HEK293 (cell line): ENCODE results near the gene CABP7.
A peak's percentile ranks its signal among the peaks of the same experiment; 100 is the strongest.

Experiments used
- CTCF ChIA-PET: fragments of 350-600 bp; formaldehyde crosslinking; extraction: SDS; loops from one replicate; lab custom pipeline; 2021; ENCODE audit warnings: antibody characterized with exemption; lab: Yijun Ruan, JAX
- POLR2A ChIA-PET: fragments of 300-600 bp; formaldehyde crosslinking; extraction: SDS; loops from one replicate; lab custom pipeline; 2020; ENCODE audit warnings: antibody characterized with exemption, inconsistent platforms; lab: Yijun Ruan, JAX
- H3K27ac ChIP-seq: fragments of 200-500 bp; sonication (Bioruptor generic); 2 replicates; pipeline ENCODE4 v1.5.1; 2014; ENCODE audit warnings: low read depth, low read length, control low read depth, inconsistent platforms; ENCODE audit errors: extremely low read depth
- H3K36me3 ChIP-seq, 2 experiments: fragments of 200-500 bp in 1 of 2; sonication (Bioruptor generic) in 1 of 2; 1 replicate in 1 of 2; 2 replicates in 1 of 2; pipeline ENCODE4 v1.5.1; 2014 to 2017; ENCODE audit warnings: inconsistent platforms in 2 of 2, low read length in 2 of 2; ENCODE audit not compliant: control insufficient read depth in 2 of 2, insufficient read depth in 1 of 2
- H3K4me1 ChIP-seq: fragments of 200-500 bp; sonication (Bioruptor generic); 2 replicates; pipeline ENCODE4 v1.5.1; 2014; ENCODE audit warnings: mild to moderate bottlenecking, low read length, inconsistent platforms; ENCODE audit not compliant: control insufficient read depth, insufficient read depth
- H3K4me3 ChIP-seq: 2 replicates; pipeline ENCODE4 v1.5.1; 2011; ENCODE audit warnings: low read depth, mild to moderate bottlenecking, control low read depth, low read length, moderate library complexity
- H3K9me3 ChIP-seq: fragments of 200-500 bp; sonication (Bioruptor generic); 2 replicates; pipeline ENCODE4 v1.5.1; 2014; ENCODE audit warnings: low read depth, low read length, inconsistent platforms; ENCODE audit not compliant: control insufficient read depth, insufficient read depth
- GLIS1 ChIP-seq: fragments of 450-650 bp; formaldehyde crosslinking; IDR thresholded peaks from 2 replicates; pipeline ENCODE4 v1.5.1; 2016; ENCODE audit warnings: missing biosample characterization, missing genetic modification characterization
- GLIS2 ChIP-seq: fragments of 450-650 bp; formaldehyde crosslinking; IDR thresholded peaks from 2 replicates; pipeline ENCODE4 v1.5.1; 2016; ENCODE audit warnings: missing biosample characterization, missing genetic modification characterization
- HOXC10 ChIP-seq: sonication (generic); formaldehyde crosslinking; IDR thresholded peaks from 2 replicates; pipeline ENCODE4 v1.8.1; 2023; ENCODE audit warnings: mild to moderate bottlenecking, missing genetic modification reagents
- KLF7 ChIP-seq: fragments of 450-650 bp; formaldehyde crosslinking; IDR thresholded peaks from 2 replicates; pipeline ENCODE4 v1.5.1; 2016; ENCODE audit warnings: missing biosample characterization, missing genetic modification characterization, borderline replicate concordance
- PRDM10 ChIP-seq: fragments of 450-650 bp; formaldehyde crosslinking; IDR thresholded peaks from 2 replicates; pipeline ENCODE4 v1.5.1; 2016; ENCODE audit warnings: missing biosample characterization, missing genetic modification characterization
- SCRT1 ChIP-seq: fragments of 450-650 bp; formaldehyde crosslinking; IDR thresholded peaks from 2 replicates; pipeline ENCODE4 v1.5.1; 2016; ENCODE audit warnings: missing biosample characterization, missing genetic modification characterization, borderline replicate concordance
- SCRT2 ChIP-seq: fragments of 450-650 bp; formaldehyde crosslinking; IDR thresholded peaks from 2 replicates; pipeline ENCODE4 v1.5.1; 2016; ENCODE audit warnings: missing biosample characterization, missing genetic modification characterization
- SP2 ChIP-seq: fragments of 450-650 bp; formaldehyde crosslinking; IDR thresholded peaks from 2 replicates; pipeline ENCODE4 v1.5.1; 2016; ENCODE audit warnings: missing biosample characterization, missing genetic modification characterization
- ZBTB8A ChIP-seq: fragments of 450-650 bp; formaldehyde crosslinking; IDR thresholded peaks from 2 replicates; pipeline ENCODE4 v1.5.1; 2016; ENCODE audit warnings: missing biosample characterization, missing genetic modification characterization
- ZFHX2 ChIP-seq: fragments of 450-650 bp; formaldehyde crosslinking; conservative IDR thresholded peaks from 2 replicates; pipeline ENCODE4 v1.5.1; 2016; ENCODE audit warnings: missing biosample characterization, missing genetic modification characterization
- ZFP37 ChIP-seq: fragments of 450-650 bp; formaldehyde crosslinking; IDR thresholded peaks from 2 replicates; pipeline ENCODE4 v1.5.1; 2016; ENCODE audit warnings: missing biosample characterization, missing genetic modification characterization
- ZNF2 ChIP-seq: fragments of 450-650 bp; formaldehyde crosslinking; IDR thresholded peaks from 2 replicates; pipeline ENCODE4 v1.5.1; 2016; ENCODE audit warnings: missing biosample characterization, missing genetic modification characterization
- ZNF221 ChIP-seq: fragments of 450-650 bp; formaldehyde crosslinking; IDR thresholded peaks from 2 replicates; pipeline ENCODE4 v1.5.1; 2017; ENCODE audit warnings: missing biosample characterization, missing genetic modification characterization, borderline replicate concordance
- ZNF274 ChIP-seq, 2 experiments: fragments of 200-500 bp in 1 of 2; fragments of 450-650 bp in 1 of 2; sonication (Bioruptor generic) in 1 of 2; formaldehyde crosslinking in 1 of 2; IDR thresholded peaks; 2 replicates each; pipeline versions ENCODE4 v1.5.1 to v1.6.1; 2014 to 2016; ENCODE audit warnings: borderline replicate concordance in 1 of 2, inconsistent platforms in 1 of 2, low read length in 1 of 2, missing biosample characterization in 1 of 2, missing genetic modification characterization in 1 of 2
- ZNF426 ChIP-seq: fragments of 450-650 bp; formaldehyde crosslinking; IDR thresholded peaks from 2 replicates; pipeline ENCODE4 v1.5.1; 2017; ENCODE audit warnings: missing biosample characterization, missing genetic modification characterization, mild to moderate bottlenecking, inconsistent platforms, moderate library complexity
- ZNF510 ChIP-seq: fragments of 450-650 bp; formaldehyde crosslinking; IDR thresholded peaks from 2 replicates; pipeline ENCODE4 v1.5.1; 2018; ENCODE audit warnings: mild to moderate bottlenecking, missing genetic modification characterization, missing biosample characterization; ENCODE audit not compliant: insufficient replicate concordance
- ZNF580 ChIP-seq: fragments of 450-650 bp; formaldehyde crosslinking; IDR thresholded peaks from 2 replicates; pipeline ENCODE4 v1.5.1; 2016; ENCODE audit warnings: missing biosample characterization, missing genetic modification characterization
- ZNF610 ChIP-seq: fragments of 450-650 bp; formaldehyde crosslinking; IDR thresholded peaks from 2 replicates; pipeline ENCODE4 v1.5.1; 2016; ENCODE audit warnings: missing biosample characterization, missing genetic modification characterization, borderline replicate concordance
- ZNF623 ChIP-seq: fragments of 450-650 bp; formaldehyde crosslinking; IDR thresholded peaks from 2 replicates; pipeline ENCODE4 v1.5.1; 2016; ENCODE audit warnings: missing biosample characterization, missing genetic modification characterization
- ZNF664 ChIP-seq: fragments of 450-650 bp; formaldehyde crosslinking; IDR thresholded peaks from 2 replicates; pipeline ENCODE4 v1.5.1; 2016; ENCODE audit warnings: missing biosample characterization, missing genetic modification characterization
- ZNF776 ChIP-seq: fragments of 450-650 bp; formaldehyde crosslinking; IDR thresholded peaks from 2 replicates; pipeline ENCODE4 v1.5.0; 2017; ENCODE audit warnings: missing biosample characterization, missing genetic modification characterization, borderline replicate concordance
- ZNF843 ChIP-seq: fragments of 450-650 bp; formaldehyde crosslinking; IDR thresholded peaks from 2 replicates; pipeline ENCODE4 v1.5.1; 2016; ENCODE audit warnings: missing biosample characterization, missing genetic modification characterization
- ZSCAN5A ChIP-seq: fragments of 450-650 bp; formaldehyde crosslinking; IDR thresholded peaks from 2 replicates; pipeline ENCODE4 v1.5.1; 2016; ENCODE audit warnings: missing biosample characterization, missing genetic modification characterization
- ZXDB ChIP-seq: fragments of 450-650 bp; formaldehyde crosslinking; IDR thresholded peaks from 2 replicates; pipeline ENCODE4 v1.5.1; 2016; ENCODE audit warnings: missing biosample characterization, missing genetic modification characterization

CABP7 gene

GRCh38 chr22:29765905-29766631, 46.3 kb downstream of the CABP7 start:
- CTCF ChIA-PET, result interaction anchor here (0.8 to 1.7 kb wide), 5 partner anchors 76 to 323 kb away, joined by 3 to 7 read pairs (median 5); no protein-coding TSS in a partner anchor
- peaks cover 11 to 30% of the 10 kb centered on the region in 2 experiments for H3K36me3 ChIP-seq
- H3K4me1 ChIP-seq, result peaks cover 2% of the 10 kb centered on the region; the same call in 1 of the 2 replicates
- peak overlapping the region; percentile 87 for H3K27ac ChIP-seq
- peak overlapping the region; percentile 53 for H3K4me3 ChIP-seq
- TF ChIP-seq ZNF426 (tag by site-specific recombination), result no peak
- TF ChIP-seq GLIS2 (tag by site-specific recombination), result 0 out of 2 replicates have a peak, but pooled peaks have one; percentile 11
- TF ChIP-seq HOXC10 (CRISPR knock-in tag), result 0 out of 2 replicates have a peak, but pooled peaks have one; percentile 21
- TF ChIP-seq GLIS1 (tag by site-specific recombination), result peak; percentile 31; the same call in 1 of the 2 replicates
- TF ChIP-seq ZNF623 (tag by site-specific recombination), result peak; percentile 36; the same call in 1 of the 2 replicates
- 0 out of 2 replicates have a peak, but pooled peaks have one; percentile 39 for TF ChIP-seq ZFP37 (tag by site-specific recombination)
- TF ChIP-seq ZNF274 (IDR thresholded peaks at IDR 0.05; ENCODE audit: low read length), result no peak
- no peak for TF ChIP-seq ZNF274 (tag by site-specific recombination; IDR thresholded peaks at IDR 0.05; ENCODE audit: borderline replicate concordance)
- no peak for TF ChIP-seq KLF7 (tag by site-specific recombination)
- no peak for TF ChIP-seq SP2
- TF ChIP-seq SCRT2 (tag by site-specific recombination), result peak; percentile 96
- TF ChIP-seq SCRT1 (tag by site-specific recombination), result peak; percentile 86; the same call in 1 of the 2 replicates
- TF ChIP-seq ZNF776 (tag by site-specific recombination), result no peak
- TF ChIP-seq ZFHX2, result peak; percentile 35; the same call in 1 of the 2 replicates
- H3K9me3 ChIP-seq, result no peaks in the 10 kb centered on the region
- POLR2A ChIA-PET, result interaction anchor here (0.6 to 1.5 kb wide), 14 partner anchors 9 to 659 kb away, joined by 3 to 6 read pairs (median 4); partner anchors contain the start of gene MTMR3

GRCh38 chr22:29766632-29767170, 46.9 kb downstream of the CABP7 start, which contains the start of gene ZMAT5:
Gene ZMAT5, minus strand, starts transcription at chr22:29767007. Its CDS starts 18,463 bp downstream, at chr22:29748544.
- H3K27ac ChIP-seq, result peak within 1 kb of the TSS; percentile 87
- no peaks in the 10 kb centered on the region for H3K9me3 ChIP-seq
- ChIA-PET CTCF (interaction anchor here (1.0 to 1.7 kb wide), 4 partner anchors 137 to 322 kb away, joined by 3 to 7 read pairs (median 6); no protein-coding TSS in a partner anchor), POLR2A (interaction anchor here (0.6 to 1.5 kb wide), 19 partner anchors 8 to 658 kb away, joined by 3 to 7 read pairs (median 4); partner anchors contain the start of genes CCDC157, MTMR3, SF3A1 and THOC5)
- H3K4me3 ChIP-seq, result peak within 1 kb of the TSS; percentile 80
- peaks cover 11 to 32% of the 10 kb centered on the region in 2 experiments for H3K36me3 ChIP-seq
- peaks cover 2% of the 10 kb centered on the region; the same call in 1 of the 2 replicates for H3K4me1 ChIP-seq
- TF ChIP-seq ZBTB8A (tag by site-specific recombination) (peak; percentile 55), ZNF664 (no peak), ZNF580 (tag by site-specific recombination) (peak; percentile 39; the same call in 1 of the 2 replicates), ZNF2 (tag by site-specific recombination) (no peak), ZNF510 (tag by site-specific recombination) (no peak), ZXDB (peak; percentile 100), ZNF843 (tag by site-specific recombination) (no peak), PRDM10 (tag by site-specific recombination) (peak; percentile 99), ZNF610 (tag by site-specific recombination) (no peak), ZSCAN5A (tag by site-specific recombination) (no peak), ZNF221 (no peak)
